Measurements from ENCODE around the gene SLC38A11. TPM values are rescaled to one million over a fixed set of nuclear protein-coding genes. Genes with fewer than 3 reads are reported as not detected.
"Not testable (repeated sequence)": the region's sequence is repeated elsewhere in the genome, so short reads cannot be mapped to it uniquely, and the experiment has no call there.

Gene SLC38A11
- total and polyA plus RNA-seq, 2 experiments from 2014 or later = not detected

DNA sequence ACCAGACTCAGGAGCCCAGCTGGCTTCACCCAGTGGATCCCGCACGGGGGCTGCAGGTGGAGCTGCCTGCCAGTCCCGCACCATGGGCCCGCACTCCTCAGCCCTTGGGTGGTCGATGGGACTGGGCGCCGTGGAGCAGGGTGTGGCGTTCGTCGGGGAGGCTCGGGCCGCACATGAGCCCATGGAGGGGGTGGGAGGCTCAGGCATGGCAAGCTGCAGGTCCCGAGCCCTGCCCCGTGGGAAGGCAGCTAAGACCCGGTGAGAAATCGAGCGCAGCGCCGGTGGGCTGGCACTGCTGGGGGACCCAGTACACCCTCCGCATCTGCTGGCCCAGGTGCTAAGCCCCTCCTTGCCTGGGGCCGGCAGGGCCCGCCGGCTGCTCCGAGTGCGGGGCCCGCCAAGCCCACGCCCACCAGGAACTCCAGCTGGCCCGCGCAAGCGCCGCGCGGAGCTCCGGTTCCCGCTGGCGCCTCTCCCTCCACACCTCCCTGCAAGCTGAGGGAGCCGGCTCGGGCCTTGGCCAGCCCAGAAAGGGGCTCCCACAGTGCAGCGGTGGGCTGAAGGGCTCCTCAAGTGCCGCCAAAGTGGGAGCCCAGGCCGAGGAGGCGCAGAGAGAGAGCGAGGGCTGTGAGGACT, 39.5 kb upstream of the SLC38A11 start:
- H3K4me3 Mint-ChIP-seq, ATAC-seq: not testable (repeated sequence)

DNA sequence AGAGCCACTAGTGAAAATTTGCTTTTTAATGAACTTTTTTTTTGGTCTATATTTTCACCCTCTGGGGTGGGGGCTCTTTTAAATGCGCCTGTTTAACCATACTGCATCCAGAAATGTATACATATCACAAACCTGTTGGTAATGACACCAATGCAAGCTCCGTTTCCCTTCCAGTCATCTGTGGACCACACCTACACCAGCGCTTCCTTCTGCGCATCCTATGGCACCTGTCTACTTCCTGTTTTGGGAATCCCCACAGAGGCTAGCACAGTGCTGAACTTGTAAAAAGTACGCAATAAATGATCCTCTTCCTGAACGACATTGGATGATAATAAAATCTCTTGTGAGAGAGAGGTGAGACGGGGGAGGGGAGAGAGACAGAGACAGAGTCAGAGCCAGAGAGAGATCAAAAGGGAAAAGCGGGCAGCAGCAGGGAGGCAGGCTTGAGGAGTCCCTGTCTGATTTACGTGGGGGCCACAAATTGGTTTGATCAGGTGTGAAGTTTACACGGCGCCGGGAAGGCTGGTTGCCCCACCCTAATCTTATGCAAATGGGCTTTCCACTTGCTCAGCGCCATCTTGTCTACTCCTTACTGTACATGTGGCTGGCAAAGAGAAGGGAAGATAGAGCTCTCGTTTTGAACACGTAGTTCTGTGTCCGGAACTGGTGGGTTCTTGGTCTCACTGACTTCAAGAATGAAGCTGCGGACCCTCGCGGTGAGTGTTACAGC, 38.1 kb upstream of the SLC38A11 start:
- Histone ChIP-seq H3K4me2 (no peak overlapping the region), H3K79me2 (replicated peaks; ENCODE audit: insufficient read depth) (no peaks in the 10 kb centered on the region), H3K36me3 (ENCODE audit: insufficient read depth) (no peaks in the 10 kb centered on the region), H3K4me1 (ENCODE audit: insufficient read depth) (no peaks in the 10 kb centered on the region), H3K27ac (ENCODE audit: low read depth) (no peak overlapping the region), H3K27me3 (ENCODE audit: insufficient read depth) (no peaks in the 10 kb centered on the region), H4K20me1 (replicated peaks; ENCODE audit: insufficient read depth) (no peaks in the 10 kb centered on the region), H3K9me2 (ENCODE audit: insufficient read depth) (0 out of 2 replicates have a peak, but pooled peaks cover 4% of the 10 kb centered on the region), H3K4me3 (no peak overlapping the region), H2AFZ (peak overlapping the region; percentile 72; the same call in 1 of the 2 replicates), H3F3A (replicated peaks; ENCODE audit: low read depth) (no peaks in the 10 kb centered on the region)
- H3K4me1 Mint-ChIP-seq = peaks cover 12% of the 10 kb centered on the region
- H3K9me3 Mint-ChIP-seq = no peaks in the 10 kb centered on the region; the same call in 2 of the 3 replicates
- no peaks in the 10 kb centered on the region for H3K27me3 Mint-ChIP-seq (ENCODE audit: insufficient read depth, low read depth, poor library complexity)
- no peak; the same call in 2 of the 3 replicates for ATAC-seq
- no peak overlapping the region for H3K4me3 Mint-ChIP-seq
- no peak overlapping the region for H3K27ac Mint-ChIP-seq
- DNase-seq (ENCODE audit: low spot score) = no peak
- H3K36me3 Mint-ChIP-seq (ENCODE audit: low read depth) = no peaks in the 10 kb centered on the region
- TF ChIP-seq STAT1 (IDR thresholded peaks at IDR 0.05; ENCODE audit: unreplicated experiment) (no peak), EZH2 (IDR thresholded peaks at IDR 0.05; ENCODE audit: low read depth, unreplicated experiment) (no peak), ZNF114 (CRISPR knock-in tag; IDR thresholded peaks at IDR 0.05) (no peak), EZH2phosphoT487 (IDR thresholded peaks at IDR 0.05; ENCODE audit: unreplicated experiment) (no peak), NANOG (IDR thresholded peaks at IDR 0.05; ENCODE audit: borderline replicate concordance) (no peak), JUNB (IDR thresholded peaks at IDR 0.05; ENCODE audit: unreplicated experiment) (no peak), POLR2AphosphoS5 (IDR thresholded peaks at IDR 0.05; ENCODE audit: low read depth) (no peak)
- TF ChIP-seq, protein P1, sequence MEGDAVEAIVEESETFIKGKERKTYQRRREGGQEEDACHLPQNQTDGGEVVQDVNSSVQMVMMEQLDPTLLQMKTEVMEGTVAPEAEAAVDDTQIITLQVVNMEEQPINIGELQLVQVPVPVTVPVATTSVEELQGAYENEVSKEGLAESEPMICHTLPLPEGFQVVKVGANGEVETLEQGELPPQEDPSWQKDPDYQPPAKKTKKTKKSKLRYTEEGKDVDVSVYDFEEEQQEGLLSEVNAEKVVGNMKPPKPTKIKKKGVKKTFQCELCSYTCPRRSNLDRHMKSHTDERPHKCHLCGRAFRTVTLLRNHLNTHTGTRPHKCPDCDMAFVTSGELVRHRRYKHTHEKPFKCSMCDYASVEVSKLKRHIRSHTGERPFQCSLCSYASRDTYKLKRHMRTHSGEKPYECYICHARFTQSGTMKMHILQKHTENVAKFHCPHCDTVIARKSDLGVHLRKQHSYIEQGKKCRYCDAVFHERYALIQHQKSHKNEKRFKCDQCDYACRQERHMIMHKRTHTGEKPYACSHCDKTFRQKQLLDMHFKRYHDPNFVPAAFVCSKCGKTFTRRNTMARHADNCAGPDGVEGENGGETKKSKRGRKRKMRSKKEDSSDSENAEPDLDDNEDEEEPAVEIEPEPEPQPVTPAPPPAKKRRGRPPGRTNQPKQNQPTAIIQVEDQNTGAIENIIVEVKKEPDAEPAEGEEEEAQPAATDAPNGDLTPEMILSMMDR (conservative IDR thresholded peaks at IDR 0.05; ENCODE audit: low read depth in 2 of 2) = no peak
- TF ChIP-seq, protein P2, sequence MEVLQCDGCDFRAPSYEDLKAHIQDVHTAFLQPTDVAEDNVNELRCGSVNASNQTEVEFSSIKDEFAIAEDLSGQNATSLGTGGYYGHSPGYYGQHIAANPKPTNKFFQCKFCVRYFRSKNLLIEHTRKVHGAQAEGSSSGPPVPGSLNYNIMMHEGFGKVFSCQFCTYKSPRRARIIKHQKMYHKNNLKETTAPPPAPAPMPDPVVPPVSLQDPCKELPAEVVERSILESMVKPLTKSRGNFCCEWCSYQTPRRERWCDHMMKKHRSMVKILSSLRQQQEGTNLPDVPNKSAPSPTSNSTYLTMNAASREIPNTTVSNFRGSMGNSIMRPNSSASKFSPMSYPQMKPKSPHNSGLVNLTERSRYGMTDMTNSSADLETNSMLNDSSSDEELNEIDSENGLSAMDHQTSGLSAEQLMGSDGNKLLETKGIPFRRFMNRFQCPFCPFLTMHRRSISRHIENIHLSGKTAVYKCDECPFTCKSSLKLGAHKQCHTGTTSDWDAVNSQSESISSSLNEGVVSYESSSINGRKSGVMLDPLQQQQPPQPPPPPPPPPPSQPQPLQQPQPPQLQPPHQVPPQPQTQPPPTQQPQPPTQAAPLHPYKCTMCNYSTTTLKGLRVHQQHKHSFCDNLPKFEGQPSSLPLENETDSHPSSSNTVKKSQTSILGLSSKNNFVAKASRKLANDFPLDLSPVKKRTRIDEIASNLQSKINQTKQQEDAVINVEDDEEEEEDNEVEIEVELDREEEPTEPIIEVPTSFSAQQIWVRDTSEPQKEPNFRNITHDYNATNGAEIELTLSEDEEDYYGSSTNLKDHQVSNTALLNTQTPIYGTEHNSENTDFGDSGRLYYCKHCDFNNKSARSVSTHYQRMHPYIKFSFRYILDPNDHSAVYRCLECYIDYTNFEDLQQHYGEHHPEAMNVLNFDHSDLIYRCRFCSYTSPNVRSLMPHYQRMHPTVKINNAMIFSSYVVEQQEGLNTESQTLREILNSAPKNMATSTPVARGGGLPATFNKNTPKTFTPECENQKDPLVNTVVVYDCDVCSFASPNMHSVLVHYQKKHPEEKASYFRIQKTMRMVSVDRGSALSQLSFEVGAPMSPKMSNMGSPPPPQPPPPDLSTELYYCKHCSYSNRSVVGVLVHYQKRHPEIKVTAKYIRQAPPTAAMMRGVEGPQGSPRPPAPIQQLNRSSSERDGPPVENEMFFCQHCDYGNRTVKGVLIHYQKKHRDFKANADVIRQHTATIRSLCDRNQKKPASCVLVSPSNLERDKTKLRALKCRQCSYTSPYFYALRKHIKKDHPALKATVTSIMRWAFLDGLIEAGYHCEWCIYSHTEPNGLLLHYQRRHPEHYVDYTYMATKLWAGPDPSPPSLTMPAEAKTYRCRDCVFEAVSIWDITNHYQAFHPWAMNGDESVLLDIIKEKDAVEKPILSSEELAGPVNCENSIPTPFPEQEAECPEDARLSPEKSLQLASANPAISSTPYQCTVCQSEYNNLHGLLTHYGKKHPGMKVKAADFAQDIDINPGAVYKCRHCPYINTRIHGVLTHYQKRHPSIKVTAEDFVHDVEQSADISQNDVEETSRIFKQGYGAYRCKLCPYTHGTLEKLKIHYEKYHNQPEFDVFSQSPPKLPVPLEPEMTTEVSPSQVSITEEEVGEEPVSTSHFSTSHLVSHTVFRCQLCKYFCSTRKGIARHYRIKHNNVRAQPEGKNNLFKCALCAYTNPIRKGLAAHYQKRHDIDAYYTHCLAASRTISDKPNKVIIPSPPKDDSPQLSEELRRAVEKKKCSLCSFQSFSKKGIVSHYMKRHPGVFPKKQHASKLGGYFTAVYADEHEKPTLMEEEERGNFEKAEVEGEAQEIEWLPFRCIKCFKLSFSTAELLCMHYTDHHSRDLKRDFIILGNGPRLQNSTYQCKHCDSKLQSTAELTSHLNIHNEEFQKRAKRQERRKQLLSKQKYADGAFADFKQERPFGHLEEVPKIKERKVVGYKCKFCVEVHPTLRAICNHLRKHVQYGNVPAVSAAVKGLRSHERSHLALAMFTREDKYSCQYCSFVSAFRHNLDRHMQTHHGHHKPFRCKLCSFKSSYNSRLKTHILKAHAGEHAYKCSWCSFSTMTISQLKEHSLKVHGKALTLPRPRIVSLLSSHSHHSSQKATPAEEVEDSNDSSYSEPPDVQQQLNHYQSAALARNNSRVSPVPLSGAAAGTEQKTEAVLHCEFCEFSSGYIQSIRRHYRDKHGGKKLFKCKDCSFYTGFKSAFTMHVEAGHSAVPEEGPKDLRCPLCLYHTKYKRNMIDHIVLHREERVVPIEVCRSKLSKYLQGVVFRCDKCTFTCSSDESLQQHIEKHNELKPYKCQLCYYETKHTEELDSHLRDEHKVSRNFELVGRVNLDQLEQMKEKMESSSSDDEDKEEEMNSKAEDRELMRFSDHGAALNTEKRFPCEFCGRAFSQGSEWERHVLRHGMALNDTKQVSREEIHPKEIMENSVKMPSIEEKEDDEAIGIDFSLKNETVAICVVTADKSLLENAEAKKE (CRISPR knock-in tag; IDR thresholded peaks at IDR 0.05) = no peak

More for the DNA sequence above, 39.5 kb upstream of the SLC38A11 start:
- H3F3A ChIP-seq (replicated peaks; ENCODE audit: low read depth); H2AFZ ChIP-seq; H3K27me3 ChIP-seq (ENCODE audit: insufficient read depth); H3K9me2 ChIP-seq (ENCODE audit: insufficient read depth); H3K27me3 Mint-ChIP-seq (ENCODE audit: insufficient read depth, low read depth, poor library complexity); H3K4me1 ChIP-seq (ENCODE audit: insufficient read depth); H3K4me2 ChIP-seq; DNase-seq (ENCODE audit: low spot score); H3K27ac Mint-ChIP-seq; H3K9me3 Mint-ChIP-seq; H3K27ac ChIP-seq (ENCODE audit: low read depth); H4K20me1 ChIP-seq (replicated peaks; ENCODE audit: insufficient read depth); H3K4me3 ChIP-seq; H3K36me3 ChIP-seq (ENCODE audit: insufficient read depth); H3K36me3 Mint-ChIP-seq (ENCODE audit: low read depth); H3K79me2 ChIP-seq (replicated peaks; ENCODE audit: insufficient read depth): not testable (repeated sequence)
- peaks cover 12% of the 10 kb centered on the region for H3K4me1 Mint-ChIP-seq

Measured in GM23338 (cell line).